ENCODE measurements around the gene IPO5.

Gene IPO5

DNA sequence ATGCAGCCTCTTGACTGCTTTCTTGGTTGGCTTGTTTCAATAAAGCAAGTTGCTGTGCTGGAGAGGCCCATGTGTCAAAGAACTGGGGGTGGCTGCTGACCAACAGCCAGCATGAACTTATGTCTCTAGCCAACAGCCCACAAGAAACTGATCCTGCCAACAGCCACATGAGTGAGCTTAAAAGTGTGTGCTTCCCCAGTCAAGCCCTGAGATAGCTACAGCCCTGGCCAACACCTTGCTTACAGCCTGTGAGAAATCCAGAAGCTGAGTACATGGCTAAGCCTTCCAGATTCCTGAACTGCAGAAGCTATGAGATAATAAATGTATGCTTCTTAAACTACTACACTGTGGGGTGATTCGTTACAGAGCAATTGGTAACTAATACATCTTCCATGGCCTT, 38.9 kb upstream of the IPO5 start:
- H3K4me2 ChIP-seq (ENCODE audit: low read depth, low read length, poor library complexity, severe bottlenecking), result no peak overlapping the region

GRCh38 chr13:97921176-97921816, 32.2 kb upstream of the IPO5 start:
- Histone ChIP-seq H3K9me3 (ENCODE audit: insufficient read depth, low read length) (no peaks in the 10 kb centered on the region), H3K27ac (ENCODE audit: low read depth, low read length) (no peak overlapping the region), H3K4me2 (ENCODE audit: low read depth, low read length, poor library complexity, severe bottlenecking) (no peak overlapping the region), H3K9ac (ENCODE audit: low read length) (no peak overlapping the region), H3K9me2 (replicated peaks; ENCODE audit: insufficient read depth, low read length) (no peaks in the 10 kb centered on the region), H4K20me1 (ENCODE audit: low read depth, low read length) (no peaks in the 10 kb centered on the region), H3K4me3 (ENCODE audit: insufficient read depth, low read length, poor library complexity, severe bottlenecking) (no peak overlapping the region), H3F3A (ENCODE audit: insufficient read depth) (no peaks in the 10 kb centered on the region), H3K36me3 (ENCODE audit: low read length) (no peaks in the 10 kb centered on the region), H3K27me3 (ENCODE audit: low read length) (no peaks in the 10 kb centered on the region), H2AFZ (ENCODE audit: low read depth, low read length, severe bottlenecking) (no peak overlapping the region), H3K79me2 (ENCODE audit: insufficient read depth, low read length) (no peaks in the 10 kb centered on the region)
- no peak for TF ChIP-seq CTCF (IDR thresholded peaks at IDR 0.05; ENCODE audit: insufficient read depth, low read length, poor library complexity, severe bottlenecking)
- no peak for TF ChIP-seq EZH2phosphoT487 (conservative IDR thresholded peaks at IDR 0.05; ENCODE audit: low read length)

More for the DNA sequence above, 38.9 kb upstream of the IPO5 start:
- TF ChIP-seq EZH2phosphoT487 (conservative IDR thresholded peaks at IDR 0.05; ENCODE audit: low read length), result no peak
- TF ChIP-seq CTCF (IDR thresholded peaks at IDR 0.05; ENCODE audit: insufficient read depth, low read length, poor library complexity, severe bottlenecking), result no peak
- no peaks in the 10 kb centered on the region for H3K36me3 ChIP-seq (ENCODE audit: low read length)
- no peaks in the 10 kb centered on the region for H3K9me3 ChIP-seq (ENCODE audit: insufficient read depth, low read length)
- H2AFZ ChIP-seq (ENCODE audit: low read depth, low read length, severe bottlenecking), result no peak overlapping the region
- H3K9ac ChIP-seq (ENCODE audit: low read length), result no peak overlapping the region
- H3K27me3 ChIP-seq (ENCODE audit: low read length), result no peaks in the 10 kb centered on the region
- no peaks in the 10 kb centered on the region for H3F3A ChIP-seq (ENCODE audit: insufficient read depth)
- no peaks in the 10 kb centered on the region for H3K79me2 ChIP-seq (ENCODE audit: insufficient read depth, low read length)
- H4K20me1 ChIP-seq (ENCODE audit: low read depth, low read length), result no peaks in the 10 kb centered on the region
- no peak overlapping the region for H3K27ac ChIP-seq (ENCODE audit: low read depth, low read length)
- H3K4me3 ChIP-seq (ENCODE audit: insufficient read depth, low read length, poor library complexity, severe bottlenecking), result no peak overlapping the region
- H3K9me2 ChIP-seq (replicated peaks; ENCODE audit: insufficient read depth, low read length), result no peaks in the 10 kb centered on the region

DNA sequence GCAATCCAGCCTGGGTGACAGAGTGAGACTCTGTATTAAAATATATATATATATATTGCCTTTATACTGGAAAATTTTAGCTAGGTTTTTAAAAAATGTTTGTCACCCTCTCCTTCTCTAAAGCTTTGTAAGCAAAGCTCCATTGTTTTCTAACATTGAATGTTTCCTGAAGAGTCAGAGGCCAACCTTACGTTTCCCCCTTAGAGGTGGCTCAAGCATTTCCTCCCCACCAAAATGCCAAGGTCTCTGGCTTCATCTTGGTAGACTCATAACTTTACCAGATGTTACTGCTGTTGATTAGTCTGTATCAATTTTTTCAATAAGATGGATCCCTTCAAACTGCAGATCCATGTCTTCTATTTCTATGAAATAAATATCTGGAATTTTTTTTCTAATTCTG, 25.2 kb upstream of the IPO5 start:
- Histone ChIP-seq H2AFZ (ENCODE audit: low read depth, low read length, severe bottlenecking) (no peak overlapping the region), H3K9me2 (replicated peaks; ENCODE audit: insufficient read depth, low read length) (no peaks in the 10 kb centered on the region), H3K4me3 (ENCODE audit: insufficient read depth, low read length, poor library complexity, severe bottlenecking) (no peak overlapping the region), H3K27ac (ENCODE audit: low read depth, low read length) (no peak overlapping the region), H3K27me3 (ENCODE audit: low read length) (no peaks in the 10 kb centered on the region), H3F3A (ENCODE audit: insufficient read depth) (no peaks in the 10 kb centered on the region), H4K20me1 (ENCODE audit: low read depth, low read length) (no peaks in the 10 kb centered on the region), H3K79me2 (ENCODE audit: insufficient read depth, low read length) (no peaks in the 10 kb centered on the region), H3K9me3 (ENCODE audit: insufficient read depth, low read length) (no peaks in the 10 kb centered on the region), H3K36me3 (ENCODE audit: low read length) (no peaks in the 10 kb centered on the region), H3K9ac (ENCODE audit: low read length) (no peak overlapping the region), H3K4me2 (ENCODE audit: low read depth, low read length, poor library complexity, severe bottlenecking) (no peak overlapping the region)
- TF ChIP-seq EZH2phosphoT487 (conservative IDR thresholded peaks at IDR 0.05; ENCODE audit: low read length) (no peak), CTCF (IDR thresholded peaks at IDR 0.05; ENCODE audit: insufficient read depth, low read length, poor library complexity, severe bottlenecking) (no peak)
